Activated B cell treated with CpG ODN at 0.5 μM for 24 hours (primary cell): ENCODE measurements around the gene RAG2. TPM values are rescaled to one million over a fixed set of nuclear protein-coding genes. Genes with fewer than 3 reads are reported as not detected.

ENCODE experiments used
- ATAC-seq: fragments of 200-7000 bp; cut with Tn5 transposase; one replicate; pipeline ENCODE4 v1.10.0; 2021; ENCODE audit warnings: low read depth, mild to moderate bottlenecking, moderate library complexity
- CTCF ChIA-PET: fragments of 350-600 bp; sonication (Branson Sonifier 250); formaldehyde crosslinking; loops from one replicate; lab custom pipeline; 2021; ENCODE audit warnings: antibody characterized with exemption; lab: Charles Lee
- POLR2A ChIA-PET: fragments of 350-600 bp; sonication (Branson Sonifier 250); formaldehyde crosslinking; loops from one replicate; lab custom pipeline; 2021; ENCODE audit warnings: antibody characterized with exemption; lab: Charles Lee
- DNase-seq: peaks from one replicate; pipeline ENCODE4 v3.0.0; 2022
- H3K27ac Mint-ChIP-seq: one replicate; pipeline ENCODE4 v1.8.0; 2020; ENCODE audit warnings: mixed read lengths
- H3K27me3 Mint-ChIP-seq: one replicate; pipeline ENCODE4 v1.8.0; 2021; ENCODE audit warnings: mixed read lengths
- H3K36me3 Mint-ChIP-seq: one replicate; pipeline ENCODE4 v1.8.0; 2021; ENCODE audit warnings: low read depth, mixed read lengths
- H3K4me1 Mint-ChIP-seq: one replicate; pipeline ENCODE4 v1.8.0; 2021; ENCODE audit warnings: mixed read lengths
- H3K4me3 Mint-ChIP-seq: one replicate; pipeline ENCODE4 v1.8.0; 2020; ENCODE audit warnings: mild to moderate bottlenecking, mixed read lengths
- H3K9me3 Mint-ChIP-seq: one replicate; pipeline ENCODE4 v1.8.0; 2020; ENCODE audit warnings: mixed read lengths
- intact Hi-C: fragments of 100-400 bp; cut with micrococcal nuclease; formaldehyde crosslinking; loops from one replicate; pipeline ENCODE4 v1.15.1; 2024
- total RNA-seq: library from RNA; stranded (reverse); gene quantifications from 2 replicates; pipeline ENCODE4 v1.2.3, GENCODE V29; 2022
- TF ChIP-seq, protein P1 (sequence below): fragments of 200-600 bp; IDR thresholded peaks from one replicate; pipeline ENCODE4 v1.8.0; 2022; ENCODE audit warnings: antibody characterized with exemption, mild to moderate bottlenecking

The RAG2 gene
- total RNA-seq, 1 donor from 2014 or later = not detected

DNA sequence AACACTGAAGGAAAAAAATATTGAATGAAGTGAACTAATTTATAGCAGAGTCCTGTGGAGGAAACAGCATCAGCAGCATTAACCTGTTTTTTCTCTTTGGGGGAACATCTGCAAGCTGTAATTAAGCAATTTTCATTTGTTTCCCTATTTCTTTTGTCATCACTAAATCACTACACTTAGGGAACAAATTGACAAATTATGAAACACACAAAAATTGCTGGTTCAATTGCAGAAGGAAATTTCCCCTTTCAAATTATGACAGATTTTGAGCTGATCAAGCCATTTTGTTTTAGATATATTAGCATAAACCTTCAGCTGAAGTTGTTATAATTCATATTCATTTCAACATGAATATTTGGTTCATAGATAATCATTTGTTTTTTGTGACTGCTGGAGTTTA lies 22.2 kb upstream of the RAG2 start:
- H3K9me3 Mint-ChIP-seq = no peaks in the 10 kb centered on the region
- CTCF ChIA-PET = no interaction called here

DNA sequence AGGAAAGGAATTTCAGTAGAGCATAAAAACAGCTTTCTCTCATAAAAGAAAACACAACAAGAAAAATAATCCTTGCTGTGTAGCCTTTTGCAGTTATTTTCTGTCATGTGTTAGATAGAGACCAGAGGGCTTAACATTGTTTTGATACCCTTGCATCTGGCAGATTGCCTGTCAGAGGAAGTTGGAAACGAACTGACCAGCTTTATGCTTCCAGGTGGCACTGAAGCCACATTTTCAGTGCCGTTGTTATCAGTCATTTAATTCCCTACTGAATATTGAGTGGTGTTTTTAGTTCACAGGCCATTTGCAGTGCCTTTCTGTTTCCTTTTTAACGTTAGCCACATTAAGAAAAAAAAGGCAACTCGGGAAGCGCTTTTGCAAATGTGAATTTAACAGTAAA lies 21.5 kb upstream of the RAG2 start:
- Mint-ChIP-seq H3K4me3 (no peak overlapping the region), H3K36me3 (no peaks in the 10 kb centered on the region), H3K9me3 (no peaks in the 10 kb centered on the region), H3K27ac (no peak overlapping the region), H3K27me3 (peaks cover 17% of the 10 kb centered on the region), H3K4me1 (peaks cover 11% of the 10 kb centered on the region)
- DNase-seq (no peak), ATAC-seq (no peak)
- intact Hi-C loops = no loop called here
- ChIA-PET CTCF (interaction anchor here (0.8 kb wide), 1 partner anchor 55 kb away, joined by 3 read pairs; no protein-coding TSS in a partner anchor), POLR2A (interaction anchor here (0.7 kb wide), 1 partner anchor 81 kb away, joined by 3 read pairs; no protein-coding TSS in a partner anchor)
- TF ChIP-seq, protein P1, sequence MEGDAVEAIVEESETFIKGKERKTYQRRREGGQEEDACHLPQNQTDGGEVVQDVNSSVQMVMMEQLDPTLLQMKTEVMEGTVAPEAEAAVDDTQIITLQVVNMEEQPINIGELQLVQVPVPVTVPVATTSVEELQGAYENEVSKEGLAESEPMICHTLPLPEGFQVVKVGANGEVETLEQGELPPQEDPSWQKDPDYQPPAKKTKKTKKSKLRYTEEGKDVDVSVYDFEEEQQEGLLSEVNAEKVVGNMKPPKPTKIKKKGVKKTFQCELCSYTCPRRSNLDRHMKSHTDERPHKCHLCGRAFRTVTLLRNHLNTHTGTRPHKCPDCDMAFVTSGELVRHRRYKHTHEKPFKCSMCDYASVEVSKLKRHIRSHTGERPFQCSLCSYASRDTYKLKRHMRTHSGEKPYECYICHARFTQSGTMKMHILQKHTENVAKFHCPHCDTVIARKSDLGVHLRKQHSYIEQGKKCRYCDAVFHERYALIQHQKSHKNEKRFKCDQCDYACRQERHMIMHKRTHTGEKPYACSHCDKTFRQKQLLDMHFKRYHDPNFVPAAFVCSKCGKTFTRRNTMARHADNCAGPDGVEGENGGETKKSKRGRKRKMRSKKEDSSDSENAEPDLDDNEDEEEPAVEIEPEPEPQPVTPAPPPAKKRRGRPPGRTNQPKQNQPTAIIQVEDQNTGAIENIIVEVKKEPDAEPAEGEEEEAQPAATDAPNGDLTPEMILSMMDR = no peak

More for the DNA sequence above, 22.2 kb upstream of the RAG2 start:
- Mint-ChIP-seq H3K4me1 (peaks cover 11% of the 10 kb centered on the region), H3K27ac (no peak overlapping the region), H3K27me3 (peaks cover 18% of the 10 kb centered on the region), H3K4me3 (no peak overlapping the region), H3K36me3 (no peaks in the 10 kb centered on the region)
- ATAC-seq (no peak), DNase-seq (no peak)
- POLR2A ChIA-PET = no interaction called here
- intact Hi-C loops = no loop called here
- TF ChIP-seq, protein P1 = no peak

DNA sequence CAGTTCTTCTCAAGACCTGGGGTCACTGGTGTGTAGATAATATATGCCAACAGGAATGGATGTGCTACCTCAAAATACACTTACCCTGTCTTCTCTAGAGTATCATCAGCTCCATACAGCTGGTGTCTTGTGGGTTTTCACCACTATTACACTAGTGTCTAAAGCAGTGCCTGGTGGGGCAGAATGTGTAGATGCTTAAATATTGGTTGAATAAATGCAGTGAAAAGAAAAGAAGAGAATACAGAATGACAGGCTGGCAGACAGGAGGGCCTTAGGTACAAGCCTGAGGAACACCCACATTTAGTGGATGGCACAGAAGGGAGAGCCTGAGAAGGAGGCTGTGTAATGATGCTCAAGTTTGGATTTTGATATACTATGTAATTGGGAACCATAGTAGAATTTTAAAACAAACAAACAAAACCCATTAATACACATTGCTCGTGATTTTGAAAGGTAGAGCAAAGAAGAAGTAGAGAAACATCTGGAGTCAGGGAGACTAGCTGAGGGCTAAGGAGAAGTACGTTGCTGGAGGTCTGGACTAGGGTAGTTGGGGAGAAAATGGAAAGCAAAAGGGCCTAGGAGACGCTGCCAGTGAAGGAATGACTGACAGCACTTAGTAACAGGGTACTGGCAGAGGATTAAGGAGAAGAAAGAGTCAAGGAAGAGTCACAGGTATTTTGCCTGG lies 20.5 kb upstream of the RAG2 start:
- peaks cover 11% of the 10 kb centered on the region for H3K4me1 Mint-ChIP-seq
- no peak for ATAC-seq
- H3K36me3 Mint-ChIP-seq = no peaks in the 10 kb centered on the region
- TF ChIP-seq, protein P1 = no peak
- no peaks in the 10 kb centered on the region for H3K9me3 Mint-ChIP-seq
- H3K4me3 Mint-ChIP-seq = no peak overlapping the region
- intact Hi-C loops = no loop called here
- H3K27ac Mint-ChIP-seq = no peak overlapping the region
- DNase-seq = no peak
- H3K27me3 Mint-ChIP-seq = peaks cover 15% of the 10 kb centered on the region
- ChIA-PET CTCF (interaction anchor here (0.8 kb wide), 1 partner anchor 54 kb away, joined by 3 read pairs; no protein-coding TSS in a partner anchor), POLR2A (no interaction called here)

DNA sequence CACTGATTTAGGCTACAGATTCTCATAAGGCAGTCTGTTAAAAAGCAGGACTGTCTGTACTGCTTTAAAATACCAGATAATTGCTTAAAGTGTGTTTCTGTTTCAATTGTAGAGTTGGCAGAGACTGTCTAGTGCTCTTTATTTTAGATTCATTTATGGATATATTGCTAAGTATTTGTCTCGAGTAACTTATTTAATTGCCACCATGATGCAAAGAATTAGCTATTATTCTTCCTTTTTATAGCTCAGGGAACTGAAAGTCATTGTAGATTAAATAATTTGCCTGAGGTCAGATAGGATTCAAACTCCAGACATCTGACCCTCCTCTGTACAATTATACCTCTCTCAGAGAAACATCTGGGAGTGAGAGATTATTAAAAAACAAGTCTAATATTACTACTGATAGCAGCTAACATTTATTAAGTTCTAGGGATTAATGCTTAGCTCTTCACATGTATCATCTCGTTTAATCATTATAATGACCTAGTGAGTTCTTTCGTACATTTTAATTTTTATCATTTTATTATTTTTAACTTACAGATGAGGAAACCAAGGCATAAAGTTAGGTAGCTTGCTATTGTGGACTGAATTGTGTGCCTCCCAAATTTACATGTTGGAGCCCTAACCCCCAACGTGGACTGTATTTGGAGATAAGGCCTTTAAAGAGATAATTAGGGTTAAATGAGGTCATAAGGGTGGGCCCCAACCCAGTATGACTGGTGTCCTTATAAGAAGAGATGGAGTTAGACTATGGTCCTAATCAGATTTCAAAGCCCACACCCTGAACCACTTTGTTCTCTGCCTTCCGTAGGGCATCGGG lies 19.7 kb upstream of the RAG2 start:
- H3K27ac Mint-ChIP-seq = no peak overlapping the region
- DNase-seq = no peak

More for the DNA sequence above, 19.7 kb upstream of the RAG2 start:
- POLR2A ChIA-PET = no interaction called here
- no peaks in the 10 kb centered on the region for H3K36me3 Mint-ChIP-seq
- H3K4me1 Mint-ChIP-seq = peaks cover 11% of the 10 kb centered on the region
- intact Hi-C loops = no loop called here
- ATAC-seq = no peak
- peaks cover 15% of the 10 kb centered on the region for H3K27me3 Mint-ChIP-seq
- TF ChIP-seq, protein P1 = no peak
- H3K9me3 Mint-ChIP-seq = no peaks in the 10 kb centered on the region
- no peak overlapping the region for H3K4me3 Mint-ChIP-seq
- CTCF ChIA-PET = no interaction called here
